Measurements from ENCODE around the gene KLF7.
A peak's percentile ranks its signal among the peaks of the same experiment; 100 is the strongest.

The KLF7 gene

GRCh38 chr2:207088276-207088675 is 77.5 kb downstream of the KLF7 start:
- Histone ChIP-seq H3K9me3 (ENCODE audit: control insufficient read depth in 5 of 5, low read length in 5 of 5) (peaks cover 0 to 3% (median 0%) of the 10 kb centered on the region in 5 donors), H3K27ac (ENCODE audit: low read depth, low read length) (no peak overlapping the region), H3K4me1 (ENCODE audit: control insufficient read depth in 5 of 5, insufficient read depth in 5 of 5, low read length in 5 of 5) (peaks cover 0 to 34% (median 14%) of the 10 kb centered on the region in 5 donors), H3K9ac (ENCODE audit: low read length in 5 of 5) (no peak overlapping the region), H3K36me3 (ENCODE audit: control insufficient read depth in 5 of 5, insufficient read depth in 5 of 5, low read length in 5 of 5) (peaks cover 3 to 36% (median 27%) of the 10 kb centered on the region in 5 donors), H3K27me3 (ENCODE audit: control insufficient read depth in 5 of 5, insufficient read depth in 4 of 5, low read length in 5 of 5) (no peaks in the 10 kb centered on the region), H3K4me3 (ENCODE audit: low read depth in 1 of 5, low read length in 5 of 5) (no peak overlapping the region)

- no peak overlapping the region for H3K9ac ChIP-seq (ENCODE audit: low read length in 5 of 5)
- peaks cover 11 to 40% (median 32%) of the 10 kb centered on the region in 5 donors for H3K36me3 ChIP-seq (ENCODE audit: control insufficient read depth in 5 of 5, insufficient read depth in 5 of 5, low read length in 5 of 5)
- H3K9me3 ChIP-seq (ENCODE audit: control insufficient read depth in 5 of 5, low read length in 5 of 5), result peaks cover 0 to 3% (median 0%) of the 10 kb centered on the region in 5 donors
- no peaks in the 10 kb centered on the region for H3K27me3 ChIP-seq (ENCODE audit: control insufficient read depth in 5 of 5, insufficient read depth in 4 of 5, low read length in 5 of 5)
- H3K27ac ChIP-seq (ENCODE audit: low read depth, low read length), result no peak overlapping the region
- no peak overlapping the region for H3K4me3 ChIP-seq (ENCODE audit: low read depth in 1 of 5, low read length in 5 of 5)
- H3K4me1 ChIP-seq (ENCODE audit: control insufficient read depth in 5 of 5, insufficient read depth in 5 of 5, low read length in 5 of 5), result peaks cover 0 to 40% (median 14%) of the 10 kb centered on the region in 5 donors
These were observed 78.5 kb downstream of the KLF7 start for GRCh38 chr2:207087046-207087902.

GRCh38 chr2:207086136-207086535 is 79.6 kb downstream of the KLF7 start:
- Histone ChIP-seq H3K9ac (ENCODE audit: low read length in 5 of 5) (no peak overlapping the region), H3K27me3 (ENCODE audit: control insufficient read depth in 5 of 5, insufficient read depth in 4 of 5, low read length in 5 of 5) (no peaks in the 10 kb centered on the region), H3K36me3 (ENCODE audit: control insufficient read depth in 5 of 5, insufficient read depth in 5 of 5, low read length in 5 of 5) (peaks cover 22 to 50% (median 42%) of the 10 kb centered on the region in 5 donors)

DNA sequence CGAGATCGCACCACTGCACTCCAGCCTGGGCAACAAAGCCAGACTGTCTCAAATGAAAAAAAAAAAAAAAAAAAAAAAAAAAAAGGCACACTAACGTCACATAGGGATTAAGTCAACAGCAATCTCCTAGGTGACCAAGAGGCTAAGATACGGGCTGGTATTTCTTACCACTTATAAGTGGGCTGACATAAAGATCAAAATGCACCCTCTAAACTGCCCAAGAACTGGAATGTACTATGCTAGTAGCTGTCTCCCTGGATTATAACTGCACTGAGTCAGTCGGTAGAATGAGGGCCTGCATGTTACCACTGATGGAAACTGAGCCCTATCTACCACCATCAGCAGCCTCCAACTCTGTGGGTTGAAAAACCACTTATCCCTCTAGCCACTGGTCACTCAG is 80.6 kb downstream of the KLF7 start:
- Histone ChIP-seq H3K9me3 (ENCODE audit: control insufficient read depth in 5 of 5, low read length in 5 of 5) (no peaks in the 10 kb centered on the region), H3K27ac (ENCODE audit: low read depth, low read length) (no peak overlapping the region), H3K4me3 (ENCODE audit: low read depth in 1 of 5, low read length in 5 of 5) (no peak overlapping the region), H3K9ac (ENCODE audit: low read length in 5 of 5) (no peak overlapping the region), H3K4me1 (ENCODE audit: control insufficient read depth in 5 of 5, insufficient read depth in 5 of 5, low read length in 5 of 5) (peaks cover 0 to 23% (median 14%) of the 10 kb centered on the region in 5 donors), H3K36me3 (ENCODE audit: control insufficient read depth in 5 of 5, insufficient read depth in 5 of 5, low read length in 5 of 5) (peaks cover 29 to 60% (median 52%) of the 10 kb centered on the region in 5 donors), H3K27me3 (ENCODE audit: control insufficient read depth in 5 of 5, insufficient read depth in 4 of 5, low read length in 5 of 5) (no peaks in the 10 kb centered on the region)

More at GRCh38 chr2:207086136-207086535, 79.6 kb downstream of the KLF7 start:
- Histone ChIP-seq H3K27ac (ENCODE audit: low read depth, low read length) (no peak overlapping the region), H3K4me1 (ENCODE audit: control insufficient read depth in 5 of 5, insufficient read depth in 5 of 5, low read length in 5 of 5) (peaks cover 0 to 31% (median 14%) of the 10 kb centered on the region in 5 donors), H3K4me3 (ENCODE audit: low read depth in 1 of 5, low read length in 5 of 5) (no peak overlapping the region), H3K9me3 (ENCODE audit: control insufficient read depth in 5 of 5, low read length in 5 of 5) (no peaks in the 10 kb centered on the region)

GRCh38 chr2:207083361-207084110 is 82.2 kb downstream of the KLF7 start:
- Histone ChIP-seq H3K27ac (ENCODE audit: low read depth, low read length) (peak overlapping the region; percentile 7), H3K4me3 (ENCODE audit: low read depth in 1 of 5, low read length in 5 of 5) (no peak overlapping the region), H3K9ac (ENCODE audit: low read length in 5 of 5) (no peak overlapping the region), H3K36me3 (ENCODE audit: control insufficient read depth in 5 of 5, insufficient read depth in 5 of 5, low read length in 5 of 5) (peaks cover 33 to 75% (median 62%) of the 10 kb centered on the region in 5 donors), H3K27me3 (ENCODE audit: control insufficient read depth in 5 of 5, insufficient read depth in 4 of 5, low read length in 5 of 5) (no peaks in the 10 kb centered on the region), H3K9me3 (ENCODE audit: control insufficient read depth in 5 of 5, low read length in 5 of 5) (no peaks in the 10 kb centered on the region), H3K4me1 (ENCODE audit: control insufficient read depth in 5 of 5, insufficient read depth in 5 of 5, low read length in 5 of 5) (peaks cover 0 to 10% (median 8%) of the 10 kb centered on the region in 5 donors)

DNA sequence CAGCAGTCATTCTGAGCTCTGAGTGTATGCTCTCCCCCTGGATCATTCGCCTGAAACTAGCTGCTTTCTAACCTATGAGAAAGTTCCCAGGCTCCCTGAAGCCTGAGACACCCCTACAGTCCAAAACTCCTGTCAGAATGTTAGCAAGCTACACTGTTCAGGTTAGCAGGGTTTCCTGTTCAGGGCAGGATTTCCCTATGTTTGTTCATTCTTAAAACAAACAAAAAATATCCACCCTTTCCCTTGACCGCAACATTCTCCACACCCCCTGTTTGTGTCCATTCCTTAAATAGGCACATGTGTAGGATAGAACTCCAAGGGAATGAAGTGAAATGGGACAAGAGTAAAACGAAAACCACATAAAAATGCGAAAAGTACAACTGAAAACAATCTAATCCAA is 83.1 kb downstream of the KLF7 start:
- Histone ChIP-seq H3K4me3 (ENCODE audit: low read depth in 1 of 5, low read length in 5 of 5) (no peak overlapping the region), H3K27me3 (ENCODE audit: control insufficient read depth in 5 of 5, insufficient read depth in 4 of 5, low read length in 5 of 5) (no peaks in the 10 kb centered on the region), H3K9ac (ENCODE audit: low read length in 5 of 5) (no peak overlapping the region), H3K9me3 (ENCODE audit: control insufficient read depth in 5 of 5, low read length in 5 of 5) (no peaks in the 10 kb centered on the region), H3K36me3 (ENCODE audit: control insufficient read depth in 5 of 5, insufficient read depth in 5 of 5, low read length in 5 of 5) (peaks cover 30 to 74% (median 63%) of the 10 kb centered on the region in 5 donors), H3K27ac (ENCODE audit: low read depth, low read length) (peak overlapping the region; percentile 21), H3K4me1 (ENCODE audit: control insufficient read depth in 5 of 5, insufficient read depth in 5 of 5, low read length in 5 of 5) (peaks cover 0 to 9% (median 8%) of the 10 kb centered on the region in 5 donors)

DNA sequence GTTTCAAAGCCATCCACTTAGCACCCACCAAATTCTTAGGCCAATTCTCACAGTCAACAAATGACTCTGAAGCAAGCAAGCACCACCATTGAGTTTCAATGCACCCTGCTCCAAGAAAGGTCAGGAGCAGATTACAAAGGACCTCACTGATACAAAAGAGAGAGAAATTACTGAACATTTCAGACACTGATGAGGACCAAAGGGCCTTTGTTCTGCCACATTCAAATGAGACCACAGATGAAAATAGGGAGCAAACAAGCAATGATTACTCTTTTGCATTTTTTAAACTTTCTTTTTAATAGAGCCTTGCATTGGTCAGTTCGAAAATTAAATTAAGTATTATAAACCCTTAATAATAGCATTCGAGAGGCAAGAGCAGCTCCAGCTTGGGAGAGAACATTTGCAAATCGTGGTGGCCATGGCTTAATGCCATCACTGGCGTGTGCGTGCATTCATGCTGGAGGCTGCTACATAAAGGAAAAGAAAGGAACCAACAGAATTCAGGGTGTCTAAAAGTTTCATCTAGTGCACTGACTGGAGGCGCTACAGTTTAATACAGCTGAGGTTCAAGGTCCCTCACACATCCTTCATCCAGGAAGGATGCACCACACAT is 87.5 kb downstream of the KLF7 start:
- no peak overlapping the region for H3K4me3 ChIP-seq (ENCODE audit: low read depth in 1 of 5, low read length in 5 of 5)
- H3K9me3 ChIP-seq (ENCODE audit: control insufficient read depth in 5 of 5, low read length in 5 of 5), result no peaks in the 10 kb centered on the region
- no peak overlapping the region for H3K9ac ChIP-seq (ENCODE audit: low read length in 5 of 5)
- H3K27me3 ChIP-seq (ENCODE audit: control insufficient read depth in 5 of 5, insufficient read depth in 4 of 5, low read length in 5 of 5), result no peaks in the 10 kb centered on the region
- peaks cover 0 to 26% (median 13%) of the 10 kb centered on the region in 5 donors for H3K4me1 ChIP-seq (ENCODE audit: control insufficient read depth in 5 of 5, insufficient read depth in 5 of 5, low read length in 5 of 5)
- peaks cover 33 to 47% (median 41%) of the 10 kb centered on the region in 5 donors for H3K36me3 ChIP-seq (ENCODE audit: control insufficient read depth in 5 of 5, insufficient read depth in 5 of 5, low read length in 5 of 5)
- no peak overlapping the region for H3K27ac ChIP-seq (ENCODE audit: low read depth, low read length)

- Histone ChIP-seq H3K27me3 (ENCODE audit: control insufficient read depth in 5 of 5, insufficient read depth in 4 of 5, low read length in 5 of 5) (no peaks in the 10 kb centered on the region), H3K36me3 (ENCODE audit: control insufficient read depth in 5 of 5, insufficient read depth in 5 of 5, low read length in 5 of 5) (peaks cover 25 to 43% (median 35%) of the 10 kb centered on the region in 5 donors), H3K9me3 (ENCODE audit: control insufficient read depth in 5 of 5, low read length in 5 of 5) (no peaks in the 10 kb centered on the region), H3K9ac (ENCODE audit: low read length in 5 of 5) (no peak overlapping the region), H3K27ac (ENCODE audit: low read depth, low read length) (no peak overlapping the region), H3K4me1 (ENCODE audit: control insufficient read depth in 5 of 5, insufficient read depth in 5 of 5, low read length in 5 of 5) (peaks cover 0 to 21% (median 13%) of the 10 kb centered on the region in 5 donors), H3K4me3 (ENCODE audit: low read depth in 1 of 5, low read length in 5 of 5) (no peak overlapping the region)
These were observed 88.5 kb downstream of the KLF7 start for GRCh38 chr2:207077266-207077665.

GRCh38 chr2:207075456-207075855 is 90.3 kb downstream of the KLF7 start:
- no peaks in the 10 kb centered on the region for H3K27me3 ChIP-seq (ENCODE audit: control insufficient read depth in 5 of 5, insufficient read depth in 4 of 5, low read length in 5 of 5)
- H3K9ac ChIP-seq (ENCODE audit: low read length in 5 of 5), result no peak overlapping the region
- H3K9me3 ChIP-seq (ENCODE audit: control insufficient read depth in 5 of 5, low read length in 5 of 5), result no peaks in the 10 kb centered on the region
- H3K4me3 ChIP-seq (ENCODE audit: low read depth in 1 of 5, low read length in 5 of 5), result no peak overlapping the region
- no peak overlapping the region for H3K27ac ChIP-seq (ENCODE audit: low read depth, low read length)
- H3K36me3 ChIP-seq (ENCODE audit: control insufficient read depth in 5 of 5, insufficient read depth in 5 of 5, low read length in 5 of 5), result peaks cover 9 to 27% (median 19%) of the 10 kb centered on the region in 5 donors
- H3K4me1 ChIP-seq (ENCODE audit: control insufficient read depth in 5 of 5, insufficient read depth in 5 of 5, low read length in 5 of 5), result peaks cover 0 to 20% (median 13%) of the 10 kb centered on the region in 5 donors

Measured in subcutaneous abdominal adipose tissue (tissue), 5 donors.